ENCODE data around the gene DLK1. TPM values are rescaled to one million over a fixed set of nuclear protein-coding genes. Genes with fewer than 3 reads are reported as not detected.

DLK1 gene
- total RNA-seq, 1 donor from 2014 or later, result 4.4 TPM

DNA sequence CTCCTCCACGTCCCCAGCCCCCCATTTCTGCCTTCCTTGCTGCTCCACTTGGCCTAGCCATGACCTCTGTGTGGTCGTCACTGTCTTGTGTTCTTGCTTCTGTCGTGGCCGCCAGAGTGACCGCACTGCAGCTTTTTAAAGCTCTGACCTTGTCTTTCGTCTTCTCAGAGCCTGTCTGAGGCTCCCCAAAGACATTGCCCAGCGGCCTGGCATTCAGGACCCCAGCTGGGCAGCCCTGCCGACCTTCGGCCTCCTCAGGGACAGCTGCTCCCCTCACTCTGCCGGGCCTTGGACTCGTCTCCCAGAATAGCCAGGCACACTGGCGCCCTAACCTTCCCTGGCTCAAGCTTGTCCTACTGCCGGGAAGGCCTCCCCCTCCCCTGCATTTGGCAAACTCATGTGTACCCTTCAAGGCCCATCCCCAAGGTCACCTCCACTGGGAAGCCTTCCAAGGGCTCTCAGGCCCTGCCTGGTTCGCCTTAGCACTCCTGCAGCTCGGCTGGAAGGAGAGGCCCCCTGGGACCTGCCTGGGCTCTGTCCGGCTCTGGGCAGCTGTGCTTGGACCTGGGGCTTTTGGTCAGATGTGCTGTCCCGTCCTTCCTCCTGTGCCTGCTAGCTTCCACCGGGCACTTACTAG lies 15.7 kb upstream of the DLK1 start:
- H3K4me3 Mint-ChIP-seq, result peak overlapping the region; percentile 56
- TF ChIP-seq, protein P1, sequence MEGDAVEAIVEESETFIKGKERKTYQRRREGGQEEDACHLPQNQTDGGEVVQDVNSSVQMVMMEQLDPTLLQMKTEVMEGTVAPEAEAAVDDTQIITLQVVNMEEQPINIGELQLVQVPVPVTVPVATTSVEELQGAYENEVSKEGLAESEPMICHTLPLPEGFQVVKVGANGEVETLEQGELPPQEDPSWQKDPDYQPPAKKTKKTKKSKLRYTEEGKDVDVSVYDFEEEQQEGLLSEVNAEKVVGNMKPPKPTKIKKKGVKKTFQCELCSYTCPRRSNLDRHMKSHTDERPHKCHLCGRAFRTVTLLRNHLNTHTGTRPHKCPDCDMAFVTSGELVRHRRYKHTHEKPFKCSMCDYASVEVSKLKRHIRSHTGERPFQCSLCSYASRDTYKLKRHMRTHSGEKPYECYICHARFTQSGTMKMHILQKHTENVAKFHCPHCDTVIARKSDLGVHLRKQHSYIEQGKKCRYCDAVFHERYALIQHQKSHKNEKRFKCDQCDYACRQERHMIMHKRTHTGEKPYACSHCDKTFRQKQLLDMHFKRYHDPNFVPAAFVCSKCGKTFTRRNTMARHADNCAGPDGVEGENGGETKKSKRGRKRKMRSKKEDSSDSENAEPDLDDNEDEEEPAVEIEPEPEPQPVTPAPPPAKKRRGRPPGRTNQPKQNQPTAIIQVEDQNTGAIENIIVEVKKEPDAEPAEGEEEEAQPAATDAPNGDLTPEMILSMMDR (conservative IDR thresholded peaks at IDR 0.05), result no peak
- peak overlapping the region; percentile 57 for H3K27ac Mint-ChIP-seq (ENCODE audit: unreplicated experiment)
- no peaks in the 10 kb centered on the region for H3K36me3 Mint-ChIP-seq (ENCODE audit: low read depth)
- peaks cover 13% of the 10 kb centered on the region for H3K27me3 Mint-ChIP-seq (ENCODE audit: low read depth)
- H3K9me3 Mint-ChIP-seq, result no peaks in the 10 kb centered on the region
- peaks cover 49% of the 10 kb centered on the region for H3K4me1 Mint-ChIP-seq
- no peak for DNase-seq (ENCODE audit: low read depth, low spot score)

GRCh38 chr14:100711493-100711892 lies 15.2 kb upstream of the DLK1 start:
- no peaks in the 10 kb centered on the region for H3K9me3 Mint-ChIP-seq
- TF ChIP-seq, protein P1 (conservative IDR thresholded peaks at IDR 0.05), result no peak
- peak overlapping the region; percentile 88 for H3K27ac Mint-ChIP-seq (ENCODE audit: unreplicated experiment)
- no peaks in the 10 kb centered on the region for H3K36me3 Mint-ChIP-seq (ENCODE audit: low read depth)
- no peak overlapping the region for H3K4me3 Mint-ChIP-seq
- DNase-seq (ENCODE audit: low read depth, low spot score), result no peak
- H3K27me3 Mint-ChIP-seq (ENCODE audit: low read depth), result peaks cover 13% of the 10 kb centered on the region
- H3K4me1 Mint-ChIP-seq, result peaks cover 50% of the 10 kb centered on the region

GRCh38 chr14:100712490-100712889 lies 14.2 kb upstream of the DLK1 start:
- TF ChIP-seq, protein P1 (conservative IDR thresholded peaks at IDR 0.05), result no peak
- Mint-ChIP-seq H3K27me3 (ENCODE audit: low read depth) (peaks cover 13% of the 10 kb centered on the region), H3K27ac (ENCODE audit: unreplicated experiment) (no peak overlapping the region), H3K9me3 (no peaks in the 10 kb centered on the region), H3K4me3 (no peak overlapping the region), H3K4me1 (peaks cover 45% of the 10 kb centered on the region), H3K36me3 (ENCODE audit: low read depth) (no peaks in the 10 kb centered on the region)
- no peak for DNase-seq (ENCODE audit: low read depth, low spot score)

DNA sequence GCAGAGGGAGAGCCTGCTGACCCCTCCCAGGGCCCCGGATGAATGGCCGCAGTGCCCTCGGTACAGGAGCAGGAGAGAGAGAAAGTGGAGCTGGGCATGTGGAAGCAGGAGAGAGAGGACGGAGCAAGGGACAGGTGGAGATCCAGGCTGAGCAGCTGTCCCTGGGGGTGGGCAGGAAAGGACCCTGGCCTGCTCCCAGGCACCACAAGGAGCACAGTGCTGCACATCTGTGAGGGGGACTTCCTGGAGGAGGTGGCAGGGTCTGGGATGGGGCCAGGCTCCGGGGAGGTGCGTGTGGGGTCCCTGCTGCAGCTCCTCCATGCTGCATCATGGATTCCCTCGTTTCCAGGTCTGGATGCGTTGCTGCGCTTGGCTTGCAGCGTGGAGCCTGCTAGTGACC lies 13.0 kb upstream of the DLK1 start:
- DNase-seq (ENCODE audit: low read depth, low spot score), result no peak
- Mint-ChIP-seq H3K36me3 (ENCODE audit: low read depth) (no peaks in the 10 kb centered on the region), H3K27ac (ENCODE audit: unreplicated experiment) (no peak overlapping the region), H3K27me3 (ENCODE audit: low read depth) (peaks cover 12% of the 10 kb centered on the region), H3K9me3 (no peaks in the 10 kb centered on the region), H3K4me3 (no peak overlapping the region), H3K4me1 (peaks cover 46% of the 10 kb centered on the region)
- TF ChIP-seq, protein P1 (conservative IDR thresholded peaks at IDR 0.05), result no peak

DNA sequence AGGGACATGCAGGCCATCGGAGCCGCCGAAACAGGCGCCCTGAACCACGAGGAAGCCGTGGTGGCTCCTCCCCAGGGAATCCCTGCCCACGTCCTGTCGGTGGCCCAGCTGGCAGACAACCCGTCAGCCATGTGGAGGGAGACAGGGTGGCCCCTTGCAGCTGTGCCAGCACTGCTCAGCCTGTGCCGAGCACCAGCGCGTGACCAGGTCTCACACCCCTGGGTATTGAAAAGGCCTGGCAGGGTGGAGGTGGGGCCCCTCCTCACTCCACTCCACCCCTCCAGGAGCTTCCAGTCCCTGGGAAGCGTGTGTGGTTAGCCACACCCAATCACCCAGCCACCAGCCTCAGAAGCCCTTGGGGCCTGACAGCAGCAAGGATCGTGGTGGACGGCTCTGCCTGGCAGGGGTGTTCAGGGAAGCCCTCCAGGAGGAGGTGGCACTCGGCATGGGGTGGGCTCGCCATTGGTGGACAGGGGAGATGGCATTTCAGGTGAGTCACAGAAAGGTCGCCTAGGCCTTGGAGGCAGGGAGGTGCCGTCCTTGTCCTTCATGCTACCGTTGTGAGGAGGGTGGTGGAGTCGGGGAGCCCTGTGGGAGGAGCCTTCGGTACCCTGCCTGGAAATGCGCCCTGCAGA lies 12.3 kb upstream of the DLK1 start:
- TF ChIP-seq, protein P1 (conservative IDR thresholded peaks at IDR 0.05), result no peak
- Mint-ChIP-seq H3K36me3 (ENCODE audit: low read depth) (no peaks in the 10 kb centered on the region), H3K27me3 (ENCODE audit: low read depth) (peaks cover 11% of the 10 kb centered on the region)

More for the DNA sequence above, 12.3 kb upstream of the DLK1 start:
- Mint-ChIP-seq H3K27ac (ENCODE audit: unreplicated experiment) (no peak overlapping the region), H3K4me3 (no peak overlapping the region), H3K4me1 (peaks cover 49% of the 10 kb centered on the region), H3K9me3 (no peaks in the 10 kb centered on the region)
- no peak for DNase-seq (ENCODE audit: low read depth, low spot score)

All from neural crest cell (in vitro differentiated cells).